Measurements from ENCODE around the gene CBLC. TPM values are rescaled to one million over a fixed set of nuclear protein-coding genes. Genes with fewer than 3 reads are reported as not detected.
"Not testable (repeated sequence)": the region's sequence is repeated elsewhere in the genome, so short reads cannot be mapped to it uniquely, and the experiment has no call there.

Gene CBLC
- total RNA-seq, 2 donors from 2014 or later = not detected

DNA sequence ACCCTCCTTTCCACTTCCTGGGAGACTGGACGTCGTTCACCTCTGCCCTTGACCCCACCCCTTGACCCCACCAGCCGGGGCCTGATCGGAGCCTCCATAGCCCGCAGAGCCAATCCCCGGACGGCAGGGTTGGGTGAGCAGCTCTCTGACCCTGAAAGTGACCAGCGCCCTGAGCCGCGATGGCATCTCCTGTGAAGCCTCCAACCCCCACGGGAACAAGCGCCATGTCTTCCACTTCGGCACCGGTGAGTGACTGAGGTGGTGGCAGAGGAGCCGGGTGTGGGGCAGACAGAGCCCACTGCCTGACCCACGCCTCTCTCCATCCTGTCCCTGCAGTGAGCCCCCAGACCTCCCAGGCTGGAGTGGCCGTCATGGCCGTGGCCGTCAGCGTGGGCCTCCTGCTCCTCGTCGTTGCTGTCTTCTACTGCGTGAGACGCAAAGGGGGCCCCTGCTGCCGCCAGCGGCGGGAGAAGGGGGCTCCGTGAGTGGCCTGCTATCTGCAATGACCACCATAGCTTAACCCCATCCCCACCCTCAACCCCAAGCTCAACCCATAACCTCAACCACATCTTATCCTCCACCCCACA lies 41.6 kb downstream of the CBLC start:
- Mint-ChIP-seq H3K36me3 (no peaks in the 10 kb centered on the region), H3K27ac (peak overlapping the region in 1 of 2 donors; percentile 59), H3K9me3 (no peaks in the 10 kb centered on the region)
- ATAC-seq (no peak), DNase-seq (ENCODE audit: low spot score in 2 of 2) (no peak)

GRCh38 chr19:44820648-44821609 lies 43.2 kb downstream of the CBLC start:
- no peak for ATAC-seq
- Mint-ChIP-seq H3K36me3 (no peaks in the 10 kb centered on the region), H3K27ac (no peak overlapping the region), H3K9me3 (no peaks in the 10 kb centered on the region)
- no peak for DNase-seq (ENCODE audit: low spot score in 2 of 2)

- no peak for DNase-seq (ENCODE audit: low spot score in 2 of 2)
- no peak for ATAC-seq
- no peaks in the 10 kb centered on the region for H3K36me3 Mint-ChIP-seq
- H3K9me3 Mint-ChIP-seq = no peaks in the 10 kb centered on the region
- peak overlapping the region in 1 of 2 donors; percentile 19 for H3K27ac Mint-ChIP-seq
Observed at GRCh38 chr19:44822177-44822576, 44.5 kb downstream of the CBLC start.

GRCh38 chr19:44822670-44823372 lies 45.1 kb downstream of the CBLC start:
- Mint-ChIP-seq H3K9me3 (no peaks in the 10 kb centered on the region), H3K27ac (no peak overlapping the region), H3K36me3 (no peaks in the 10 kb centered on the region)
- DNase-seq (ENCODE audit: low spot score in 2 of 2) (no peak), ATAC-seq (no peak)

DNA sequence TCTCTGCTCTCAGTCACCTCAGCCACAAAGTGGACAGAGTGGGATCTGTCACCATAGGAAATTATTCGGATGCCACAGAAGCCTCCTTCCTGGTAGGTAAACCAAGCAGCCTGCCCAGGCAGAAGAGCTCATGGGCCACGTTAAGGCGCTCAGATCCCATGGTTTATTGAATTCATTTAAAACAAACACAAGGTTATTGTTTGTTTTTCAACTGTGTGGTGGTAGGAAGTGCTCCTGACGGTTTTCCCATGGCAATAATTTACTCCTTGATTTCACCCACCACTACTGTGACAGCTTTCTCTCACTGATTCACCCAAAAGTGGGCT lies 45.6 kb downstream of the CBLC start:
- DNase-seq (ENCODE audit: low spot score in 2 of 2) = no peak
- no peak overlapping the region for H3K27ac Mint-ChIP-seq
- ATAC-seq = no peak
- H3K9me3 Mint-ChIP-seq = no peaks in the 10 kb centered on the region
- no peaks in the 10 kb centered on the region for H3K36me3 Mint-ChIP-seq

- Mint-ChIP-seq H3K36me3 (no peaks in the 10 kb centered on the region), H3K27ac (no peak overlapping the region), H3K9me3 (no peaks in the 10 kb centered on the region)
- ATAC-seq (no peak), DNase-seq (ENCODE audit: low spot score in 2 of 2) (no peak)
Observed at GRCh38 chr19:44824761-44825160, 47.1 kb downstream of the CBLC start.

GRCh38 chr19:44832875-44833274 lies 55.2 kb downstream of the CBLC start:
- ATAC-seq; DNase-seq (ENCODE audit: low spot score in 2 of 2); H3K9me3 Mint-ChIP-seq; H3K27ac Mint-ChIP-seq; H3K36me3 Mint-ChIP-seq: not testable (repeated sequence)

GRCh38 chr19:44834399-44834798 lies 56.7 kb downstream of the CBLC start:
- ATAC-seq; H3K9me3 Mint-ChIP-seq; DNase-seq (ENCODE audit: low spot score in 2 of 2); H3K36me3 Mint-ChIP-seq; H3K27ac Mint-ChIP-seq: not testable (repeated sequence)

GRCh38 chr19:44839276-44839675 lies 61.6 kb downstream of the CBLC start:
- H3K36me3 Mint-ChIP-seq = no peaks in the 10 kb centered on the region
- no peak for ATAC-seq
- no peaks in the 10 kb centered on the region for H3K9me3 Mint-ChIP-seq
- no peak overlapping the region for H3K27ac Mint-ChIP-seq
- no peak for DNase-seq (ENCODE audit: low spot score in 2 of 2)

DNA sequence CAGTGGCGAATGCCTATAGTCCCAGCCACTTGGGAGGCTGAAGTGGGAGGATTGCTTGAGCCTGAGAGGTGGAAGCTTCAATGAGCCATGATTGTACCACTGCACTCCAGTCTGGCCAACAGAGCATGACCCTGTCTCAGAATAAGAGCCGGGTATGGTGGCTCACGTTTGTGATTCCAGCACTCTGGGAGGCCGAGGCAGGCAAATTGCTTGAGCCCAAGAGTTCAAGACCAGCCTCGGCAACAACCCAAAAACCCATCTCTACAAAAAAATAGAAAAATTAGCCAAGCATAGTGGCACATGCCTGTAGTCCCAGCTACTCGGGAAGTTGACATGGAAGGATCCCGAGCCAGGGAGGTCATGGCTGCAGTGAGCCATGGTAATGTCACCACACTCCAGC lies 63.1 kb downstream of the CBLC start:
- DNase-seq (ENCODE audit: low spot score in 2 of 2) (no peak), ATAC-seq (no peak)
- Mint-ChIP-seq H3K27ac (no peak overlapping the region), H3K36me3 (peaks cover 0 to 5% of the 10 kb centered on the region in 2 donors), H3K9me3 (no peaks in the 10 kb centered on the region)

- DNase-seq (ENCODE audit: low spot score in 2 of 2) = no peak
Observed at GRCh38 chr19:44841231-44841630, 63.5 kb downstream of the CBLC start.

DNA sequence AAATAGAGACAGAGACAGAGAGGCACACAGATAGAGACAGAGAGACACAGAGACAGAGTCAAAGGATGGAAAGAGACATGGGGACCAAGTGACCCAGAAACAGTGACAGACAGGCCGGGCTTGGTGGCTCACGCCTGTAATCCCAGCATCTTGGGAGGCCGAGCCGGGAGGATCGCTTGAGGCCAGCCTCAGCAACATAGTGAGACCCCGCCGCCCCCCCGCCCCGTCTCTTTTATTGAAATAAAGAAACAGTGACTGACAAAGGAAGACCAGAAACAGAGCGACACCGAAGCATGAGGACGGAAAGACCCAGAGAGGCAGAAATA lies 67.6 kb downstream of the CBLC start:
- DNase-seq (ENCODE audit: low spot score in 2 of 2) (no peak), ATAC-seq (peak; percentile 5 to 10)
- peak overlapping the region; percentile 50 to 56 for H3K27ac Mint-ChIP-seq
- no peaks in the 10 kb centered on the region for H3K9me3 Mint-ChIP-seq
- peaks cover 0 to 5% of the 10 kb centered on the region in 2 donors for H3K36me3 Mint-ChIP-seq

More at GRCh38 chr19:44841231-44841630, 63.5 kb downstream of the CBLC start:
- H3K27ac Mint-ChIP-seq = no peak overlapping the region
- H3K36me3 Mint-ChIP-seq = peaks cover 0 to 5% of the 10 kb centered on the region in 2 donors
- no peak for ATAC-seq
- no peaks in the 10 kb centered on the region for H3K9me3 Mint-ChIP-seq

DNA sequence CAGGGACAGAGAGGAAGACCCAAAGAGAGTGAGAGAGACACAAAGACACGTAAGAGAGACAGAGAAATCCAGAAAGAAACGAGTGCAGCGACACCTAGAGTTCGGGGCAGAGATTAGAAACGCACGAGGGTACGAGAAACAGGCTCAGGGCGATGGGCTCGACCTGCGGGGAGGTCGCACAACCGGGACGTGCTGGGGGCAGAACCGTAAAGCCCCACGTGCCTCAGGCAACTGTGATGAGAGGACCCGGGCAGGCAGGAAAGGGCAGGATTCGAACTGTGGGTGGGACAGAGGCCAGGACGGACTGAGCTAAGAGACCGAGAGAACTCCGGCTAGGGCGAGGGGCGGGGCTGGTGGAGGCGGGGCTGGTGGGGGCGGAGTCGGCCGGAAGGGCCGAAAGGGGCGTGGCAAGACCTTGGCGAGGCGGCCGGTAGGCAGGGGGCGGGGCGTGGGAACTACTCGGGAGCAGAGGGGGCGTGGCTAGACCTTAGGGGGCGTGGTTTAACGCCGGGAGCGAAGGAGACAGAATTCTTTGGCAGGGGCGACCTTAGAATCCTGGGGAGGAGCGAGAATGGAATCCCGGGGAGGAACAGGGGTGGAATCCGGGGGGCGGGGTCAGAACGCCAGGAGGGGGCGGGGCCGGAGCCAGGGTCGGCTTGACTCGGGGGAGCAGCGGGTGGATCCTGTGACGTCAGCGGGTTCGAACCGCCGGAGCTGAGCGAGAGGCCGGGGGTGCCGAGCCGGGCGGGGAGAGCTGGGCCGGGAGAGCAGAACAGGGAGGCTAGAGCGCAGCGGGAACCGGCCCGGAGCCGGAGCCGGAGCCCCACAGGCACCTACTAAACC lies 68.1 kb downstream of the CBLC start, which contains the start of gene NECTIN2:
Gene NECTIN2, plus strand, starts transcription at position 686 of the 843 bp plus-strand sequence. CDS start 229 bp downstream, outside the sequence.
- Mint-ChIP-seq H3K9me3 (no peaks in the 10 kb centered on the region), H3K36me3 (peaks cover 0 to 5% of the 10 kb centered on the region in 2 donors), H3K27ac (peak within 1 kb of the TSS; percentile 50 to 56)
- ATAC-seq (peak; percentile 65 to 80), DNase-seq (ENCODE audit: low spot score in 2 of 2) (peak; percentile 81 to 97)

GRCh38 chr19:44846455-44847143 lies 68.9 kb downstream of the CBLC start:
- Mint-ChIP-seq H3K9me3 (no peaks in the 10 kb centered on the region), H3K27ac (no peak overlapping the region), H3K36me3 (peaks cover 0 to 5% of the 10 kb centered on the region in 2 donors)
- DNase-seq (ENCODE audit: low spot score in 2 of 2) (no peak), ATAC-seq (no peak)

DNA sequence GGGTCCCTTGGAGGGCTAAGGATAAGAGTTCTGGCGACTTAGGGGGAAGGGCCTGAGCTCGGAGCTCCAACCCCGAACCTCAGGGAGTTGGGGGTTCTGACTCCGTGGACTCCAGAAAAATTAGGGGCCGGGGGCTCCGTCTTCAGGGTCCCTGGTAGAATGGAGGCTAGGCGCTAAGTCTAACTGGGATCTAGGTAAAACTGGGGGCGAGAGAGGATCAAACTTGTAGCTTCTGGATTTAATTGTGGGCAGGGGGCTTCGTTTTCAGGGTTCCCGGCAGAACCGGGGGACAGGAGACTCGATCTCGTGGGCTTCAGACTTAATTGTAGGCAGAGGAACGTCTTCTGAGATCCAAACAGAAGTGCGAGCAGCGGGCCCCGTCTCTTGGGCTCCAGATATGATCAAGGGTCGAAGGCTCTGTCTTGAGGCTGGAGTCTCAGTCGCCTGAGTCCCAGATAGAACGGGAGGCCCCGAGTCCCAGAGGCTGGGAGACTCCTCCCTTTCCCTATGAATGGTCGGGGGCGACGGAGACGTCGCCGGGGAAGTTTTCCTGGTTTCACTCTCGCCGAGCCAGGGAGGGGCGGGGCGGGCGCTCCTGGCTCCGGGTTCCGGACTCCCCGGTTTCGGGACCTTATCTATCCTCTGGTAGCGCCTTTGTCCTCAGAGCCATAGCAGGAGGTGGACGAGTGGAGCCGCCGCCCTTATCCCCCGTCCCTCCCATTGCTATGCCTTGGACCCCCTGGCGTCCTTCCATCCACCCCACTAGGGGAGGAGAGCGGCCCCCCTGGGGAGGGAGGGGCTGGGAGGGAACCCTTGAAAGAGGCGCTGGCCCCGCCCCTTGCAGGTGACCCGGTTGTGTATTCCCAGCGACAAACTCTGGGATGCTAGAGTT lies 69.7 kb downstream of the CBLC start:
- H3K36me3 Mint-ChIP-seq = peaks cover 0 to 5% of the 10 kb centered on the region in 2 donors
- no peak for DNase-seq (ENCODE audit: low spot score in 2 of 2)
- H3K27ac Mint-ChIP-seq = no peak overlapping the region

More for the DNA sequence above, 69.7 kb downstream of the CBLC start:
- ATAC-seq = no peak
- H3K9me3 Mint-ChIP-seq = no peaks in the 10 kb centered on the region

Measured in activated naive CD4-positive, alpha-beta T cell treated with anti-CD3 and anti-CD28 coated beads, Interleukin-2, amount 50 U/mL, for 72 hours (primary cell).